Peyer's patch (tissue), 4 donors: ENCODE measurements around the gene SON.

ENCODE experiments used
- POLR2A ChIP-seq, 2 donors: fragments of 450-650 bp; IDR thresholded peaks; one replicate each; pipeline ENCODE4 v1.5.1; 2017; ENCODE audit warnings: antibody characterized with exemption in 2 of 2, mild to moderate bottlenecking in 2 of 2, moderate library complexity in 2 of 2
- TF ChIP-seq, protein P1 (sequence below), 6 experiments: fragments of 450-650 bp in 4 of 6; fragments of 200-600 bp in 2 of 6; sonication (generic) in 1 of 6; IDR thresholded peaks; one replicate each; pipeline ENCODE4 v1.5.1; 2017 to 2019; ENCODE audit warnings: antibody characterized with exemption in 6 of 6, mild to moderate bottlenecking in 3 of 6, moderate library complexity in 1 of 6

- TF ChIP-seq, protein P1, sequence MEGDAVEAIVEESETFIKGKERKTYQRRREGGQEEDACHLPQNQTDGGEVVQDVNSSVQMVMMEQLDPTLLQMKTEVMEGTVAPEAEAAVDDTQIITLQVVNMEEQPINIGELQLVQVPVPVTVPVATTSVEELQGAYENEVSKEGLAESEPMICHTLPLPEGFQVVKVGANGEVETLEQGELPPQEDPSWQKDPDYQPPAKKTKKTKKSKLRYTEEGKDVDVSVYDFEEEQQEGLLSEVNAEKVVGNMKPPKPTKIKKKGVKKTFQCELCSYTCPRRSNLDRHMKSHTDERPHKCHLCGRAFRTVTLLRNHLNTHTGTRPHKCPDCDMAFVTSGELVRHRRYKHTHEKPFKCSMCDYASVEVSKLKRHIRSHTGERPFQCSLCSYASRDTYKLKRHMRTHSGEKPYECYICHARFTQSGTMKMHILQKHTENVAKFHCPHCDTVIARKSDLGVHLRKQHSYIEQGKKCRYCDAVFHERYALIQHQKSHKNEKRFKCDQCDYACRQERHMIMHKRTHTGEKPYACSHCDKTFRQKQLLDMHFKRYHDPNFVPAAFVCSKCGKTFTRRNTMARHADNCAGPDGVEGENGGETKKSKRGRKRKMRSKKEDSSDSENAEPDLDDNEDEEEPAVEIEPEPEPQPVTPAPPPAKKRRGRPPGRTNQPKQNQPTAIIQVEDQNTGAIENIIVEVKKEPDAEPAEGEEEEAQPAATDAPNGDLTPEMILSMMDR (IDR thresholded peaks at IDR 0.05): no peak
- no peak for TF ChIP-seq POLR2A (IDR thresholded peaks at IDR 0.05)
Measured at GRCh38 chr21:33619726-33620125, 76.9 kb downstream of the SON start.
